NCI-H2171 treated with DMSO at 0.1 percent for 48 hours (cell line): ENCODE data around the gene FAM131A.

Source experiments
- DNase-seq: peaks from one replicate; lab custom pipeline; 2025; lab: John Stamatoyannopoulos, UW

Gene FAM131A

GRCh38 chr3:184341925-184342324, 4.5 kb downstream of the FAM131A start:
- DNase-seq, result no peak

- no peak for DNase-seq
These were observed 5.9 kb downstream of the FAM131A start for GRCh38 chr3:184343200-184343876.

- DNase-seq, result no peak
These were observed 7.3 kb downstream of the FAM131A start for GRCh38 chr3:184344579-184345316.

- DNase-seq, result peak; percentile 26
These were observed 8.1 kb downstream of the FAM131A start for GRCh38 chr3:184345317-184346144.

GRCh38 chr3:184346480-184347190, 9.2 kb downstream of the FAM131A start:
- DNase-seq, result no peak

GRCh38 chr3:184347321-184348056, 10.1 kb downstream of the FAM131A start:
- no peak for DNase-seq

- DNase-seq, result no peak
These were observed 10.6 kb downstream of the FAM131A start for GRCh38 chr3:184348057-184348382.

GRCh38 chr3:184349563-184350470, 12.4 kb downstream of the FAM131A start:
- DNase-seq, result no peak

GRCh38 chr3:184350618-184351017, 13.2 kb downstream of the FAM131A start:
- DNase-seq, result no peak

- DNase-seq, result no peak
These were observed 14.2 kb downstream of the FAM131A start for GRCh38 chr3:184351511-184352148.

GRCh38 chr3:184352149-184352785, 14.9 kb downstream of the FAM131A start:
- no peak for DNase-seq

- no peak for DNase-seq
These were observed 15.6 kb downstream of the FAM131A start for GRCh38 chr3:184352897-184353545.

GRCh38 chr3:184353546-184353941, 16.1 kb downstream of the FAM131A start:
- no peak for DNase-seq

GRCh38 chr3:184354121-184354728, 16.8 kb downstream of the FAM131A start:
- no peak for DNase-seq

- DNase-seq, result no peak
These were observed 17.4 kb downstream of the FAM131A start for GRCh38 chr3:184354754-184355153.

- no peak for DNase-seq
These were observed 18.1 kb downstream of the FAM131A start for GRCh38 chr3:184355261-184356040.

- DNase-seq, result no peak
These were observed 20.1 kb downstream of the FAM131A start for GRCh38 chr3:184357248-184358123.
